Erythroblast (primary cell): ENCODE results near the gene DHRSX.
"Not testable (repeated sequence)": the region's sequence is repeated elsewhere in the genome, so short reads cannot be mapped to it uniquely, and the experiment has no call there.

Experiments
- DNase-seq, 2 experiments: peaks; one replicate each; lab custom pipeline; 2025; lab: John Stamatoyannopoulos, UW
- GATA1 ChIP-seq: IDR thresholded peaks from 2 replicates; pipeline ENCODE4 v1.6.1; 2011; ENCODE audit warnings: low read depth, mild to moderate bottlenecking, control low read depth, low read length, moderate library complexity
- POLR2A ChIP-seq: IDR thresholded peaks from 2 replicates; pipeline ENCODE4 v1.6.1; 2011; ENCODE audit warnings: mild to moderate bottlenecking, low read length

DHRSX gene

GRCh38 chrX:2468261-2469195, 32.2 kb downstream of the DHRSX start:
- no peak for TF ChIP-seq POLR2A
- TF ChIP-seq GATA1 = no peak
- no peak for DNase-seq

DNA sequence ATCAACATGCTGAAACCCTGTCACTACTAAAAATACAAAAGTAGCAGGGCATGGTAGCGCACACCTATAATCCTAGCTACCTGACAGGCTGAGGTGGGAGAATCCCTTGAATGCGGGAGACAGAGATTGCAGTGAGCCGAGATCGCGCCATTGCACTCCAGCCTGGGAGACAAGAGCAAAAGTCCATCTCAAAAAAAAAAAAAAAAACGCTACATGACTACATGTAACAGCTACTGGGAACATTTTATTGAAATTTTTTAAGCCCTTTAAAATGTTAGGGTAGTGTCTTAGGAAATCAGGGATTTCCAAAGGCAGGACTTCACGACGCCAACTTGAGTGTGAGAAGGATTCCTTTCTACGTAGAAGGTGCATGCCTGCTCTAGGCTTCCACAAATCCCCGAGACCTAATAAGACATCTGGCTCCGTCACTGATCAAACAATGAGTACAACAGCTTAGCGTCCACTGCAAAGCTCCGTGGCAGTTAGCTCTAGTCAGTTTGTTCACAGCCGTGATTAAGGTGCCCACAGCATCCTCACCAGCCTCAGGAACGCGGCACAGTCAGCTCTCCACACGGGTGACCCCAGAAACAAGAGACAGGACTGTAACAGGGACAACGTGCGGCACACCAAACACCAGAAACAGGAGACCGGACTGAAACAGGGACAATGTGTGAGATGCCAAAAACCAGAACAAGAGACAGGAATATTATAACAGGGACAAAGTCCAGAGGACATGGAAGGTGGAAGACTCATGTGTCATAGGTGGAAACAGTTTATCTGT, 33.7 kb downstream of the DHRSX start:
- TF ChIP-seq POLR2A = no peak
- no peak for TF ChIP-seq GATA1
- no peak for DNase-seq

DNA sequence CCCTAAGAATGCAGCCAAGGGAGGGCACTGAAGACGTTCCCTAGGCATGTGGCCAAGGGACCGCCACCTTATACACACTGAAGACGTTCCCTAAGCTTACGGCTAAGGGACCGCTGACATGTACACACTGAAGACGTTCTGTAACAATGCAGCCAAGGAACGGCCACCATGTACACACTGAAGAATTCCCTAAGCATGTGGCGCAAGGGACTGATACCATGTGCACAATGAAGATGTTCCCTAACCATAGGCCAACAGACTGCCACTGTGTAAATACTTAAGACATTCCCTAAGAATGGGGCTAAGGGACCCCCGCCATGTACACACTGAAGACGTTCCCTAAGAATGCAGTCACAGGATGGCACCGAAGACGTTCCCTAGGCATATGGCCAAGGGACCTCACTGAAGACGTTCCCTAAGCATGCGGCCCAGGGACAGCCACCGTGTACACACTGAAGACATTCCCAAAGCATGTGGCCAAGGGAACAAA, 36.1 kb downstream of the DHRSX start:
- no peak for DNase-seq
- TF ChIP-seq GATA1 (no peak), POLR2A (no peak)

- TF ChIP-seq GATA1 = no peak
- TF ChIP-seq POLR2A = no peak
- no peak for DNase-seq
Observed at GRCh38 chrX:2463973-2464676, 36.7 kb downstream of the DHRSX start.

DNA sequence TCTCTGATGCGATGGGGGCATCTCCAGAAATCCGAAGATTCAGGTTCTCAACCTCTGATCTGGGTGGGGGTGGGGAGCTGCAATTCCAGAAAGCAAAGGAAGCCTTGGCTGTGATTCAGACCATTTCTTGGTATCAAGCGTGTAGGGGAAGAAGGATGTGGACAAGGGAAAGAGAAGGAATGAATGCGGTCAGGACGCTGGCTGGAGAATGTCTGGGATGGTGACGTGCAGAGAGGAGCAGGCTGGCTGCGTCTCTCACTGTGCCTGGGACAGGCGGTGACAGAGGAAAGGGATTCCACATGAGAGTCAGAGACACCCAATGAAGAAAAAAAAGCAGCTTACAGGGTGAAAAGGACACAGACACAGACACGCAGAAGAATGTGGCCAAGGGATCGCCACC, 37.3 kb downstream of the DHRSX start:
- DNase-seq = not testable (repeated sequence)

DNA sequence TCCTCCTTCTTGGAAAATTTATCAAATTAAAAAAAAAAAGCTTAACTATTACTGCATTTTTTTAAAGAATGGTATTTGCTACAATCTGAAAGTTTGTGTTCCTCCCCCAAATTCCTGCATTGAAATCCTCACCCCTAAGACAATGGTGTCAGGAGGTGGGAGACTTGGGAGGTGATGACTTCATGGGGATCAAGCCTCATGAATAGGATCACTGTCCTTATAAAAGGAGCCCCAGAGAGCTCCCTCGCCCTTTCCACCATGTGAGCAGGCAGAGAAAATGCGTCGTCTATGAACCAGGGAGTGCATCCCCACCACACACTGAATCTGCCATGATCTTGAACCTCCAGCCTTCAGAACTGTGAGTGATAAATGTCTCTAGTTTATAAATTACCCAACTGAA, 38.0 kb downstream of the DHRSX start:
- no peak for DNase-seq
- TF ChIP-seq GATA1 (no peak), POLR2A (no peak)

DNA sequence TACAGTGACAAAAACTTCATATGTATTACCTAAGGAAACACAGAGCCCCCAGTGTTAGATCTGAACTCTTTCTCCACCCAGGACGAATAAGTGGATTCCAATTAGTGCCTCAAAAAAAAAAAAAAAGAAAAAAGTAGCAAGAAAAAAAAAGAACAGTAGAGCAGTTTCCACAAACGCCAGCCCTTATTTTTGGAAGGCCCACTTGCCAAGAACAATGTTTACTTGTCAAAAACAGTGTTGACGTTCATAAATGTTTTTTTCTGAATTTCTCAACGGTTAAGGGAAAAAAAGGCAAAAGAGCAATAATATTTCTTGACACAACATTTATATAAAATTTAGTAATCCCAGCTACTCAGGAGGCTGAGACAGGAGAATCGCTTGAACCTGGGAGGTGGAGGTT, 38.7 kb downstream of the DHRSX start:
- TF ChIP-seq GATA1 (no peak), POLR2A (no peak)
- no peak for DNase-seq

DNA sequence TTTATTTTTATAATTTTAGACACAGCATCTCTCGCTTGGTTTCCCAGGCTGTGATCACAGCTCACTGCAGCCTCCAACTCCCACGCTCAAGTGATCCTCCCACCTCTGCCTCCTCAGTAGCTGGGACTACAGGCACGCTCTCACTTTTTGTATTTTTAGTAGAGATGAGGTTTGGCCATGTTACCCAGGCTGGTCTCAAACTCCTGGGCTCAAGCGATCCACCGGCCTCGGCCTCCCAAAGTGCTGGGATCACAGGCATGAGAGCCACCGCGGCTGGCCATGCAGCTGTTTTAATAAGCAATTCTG, 39.1 kb downstream of the DHRSX start:
- TF ChIP-seq POLR2A = no peak
- TF ChIP-seq GATA1 = no peak
- DNase-seq = no peak

- DNase-seq = not testable (repeated sequence)
Observed at GRCh38 chrX:2460821-2461710, 39.7 kb downstream of the DHRSX start.

- DNase-seq = not testable (repeated sequence)
Observed at GRCh38 chrX:2460048-2460447, 40.7 kb downstream of the DHRSX start.

DNA sequence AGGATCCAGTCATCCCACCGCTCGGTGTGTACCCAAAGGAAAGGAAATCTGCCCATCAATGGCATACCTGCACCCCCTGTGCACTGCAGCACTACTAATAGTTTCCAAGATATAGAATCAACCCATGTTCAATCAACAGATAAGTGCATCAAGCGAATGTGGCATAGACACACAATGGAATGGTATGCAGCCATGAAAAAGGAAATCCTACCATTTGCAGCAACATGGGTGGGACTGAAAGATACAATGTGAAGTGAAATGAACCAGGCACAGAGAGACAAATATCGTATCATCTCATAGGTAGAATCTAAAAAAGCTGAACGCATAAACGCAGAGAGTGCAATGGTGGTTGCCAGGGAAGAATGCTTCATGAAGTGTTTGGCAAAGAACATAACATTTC, 42.5 kb downstream of the DHRSX start:
- no peak for DNase-seq
- TF ChIP-seq GATA1 = no peak
- TF ChIP-seq POLR2A = no peak

GRCh38 chrX:2457289-2458133, 43.3 kb downstream of the DHRSX start:
- no peak for TF ChIP-seq GATA1
- no peak for TF ChIP-seq POLR2A
- DNase-seq = no peak

GRCh38 chrX:2456091-2456490, 44.7 kb downstream of the DHRSX start:
- not testable (repeated sequence) for DNase-seq

DNA sequence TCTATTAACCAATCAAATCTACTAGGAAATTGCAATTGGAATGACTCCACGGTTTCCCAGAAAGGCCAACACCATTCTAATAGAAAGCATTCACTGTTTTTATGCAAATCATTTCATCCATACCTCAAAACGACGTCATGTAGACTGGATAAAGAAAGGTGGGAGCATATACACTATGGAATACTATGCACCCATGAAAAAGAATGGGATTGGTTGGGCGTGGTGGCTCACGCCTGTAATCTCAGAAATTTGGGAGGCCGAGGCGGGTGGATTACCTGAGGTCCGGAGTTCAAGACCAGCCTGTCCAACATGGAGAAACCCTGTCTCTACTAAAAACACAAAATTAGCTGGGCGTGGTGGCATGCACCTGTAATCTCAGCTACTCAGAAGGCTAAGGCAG, 46.2 kb downstream of the DHRSX start:
- DNase-seq = not testable (repeated sequence)
